Transverse colon (tissue), 4 donors: ENCODE data around the gene BICDL1.

Experiments used
- POLR2A ChIP-seq: fragments of 450-650 bp; IDR thresholded peaks from one replicate; pipeline ENCODE4 v1.6.1; 2016; ENCODE audit warnings: antibody characterized with exemption, mild to moderate bottlenecking, moderate library complexity
- POLR2AphosphoS5 ChIP-seq, 3 donors: sonication (generic); formaldehyde crosslinking; IDR thresholded peaks; one replicate each; pipeline ENCODE4 v1.6.1; 2016; ENCODE audit warnings: antibody characterized with exemption in 3 of 3
- TF ChIP-seq, protein P1 (sequence below), 5 experiments: fragments of 200-600 bp in 3 of 5; fragments of 450-650 bp in 2 of 5; sonication (generic) in 3 of 5; IDR thresholded peaks; 1 replicate in 2 of 5; 2 replicates in 3 of 5; pipeline ENCODE4 v1.5.1; 2016 to 2017; ENCODE audit warnings: antibody characterized with exemption in 5 of 5, inconsistent platforms in 3 of 5, mild to moderate bottlenecking in 2 of 5, moderate library complexity in 1 of 5

DNA sequence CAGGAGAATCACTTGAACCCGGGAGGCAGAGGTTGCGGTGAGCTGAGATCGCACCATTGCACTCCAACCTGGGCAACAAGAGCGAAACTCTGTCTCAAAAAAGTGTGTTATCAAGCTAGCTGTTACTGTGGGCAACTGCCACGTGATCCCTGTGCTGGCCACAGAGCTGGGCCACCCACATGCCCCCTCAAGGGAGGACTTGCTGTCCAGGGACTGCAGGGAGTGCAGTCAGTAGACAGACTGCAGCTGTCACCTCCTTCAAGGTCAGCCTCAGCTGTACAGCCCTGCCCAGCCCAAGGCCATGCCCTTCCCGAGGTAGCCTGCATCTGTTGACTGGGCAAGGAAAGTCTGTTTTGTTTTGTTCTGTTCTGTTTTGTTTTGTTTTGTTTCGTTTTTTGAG lies 46.6 kb upstream of the BICDL1 start:
- TF ChIP-seq, protein P1, sequence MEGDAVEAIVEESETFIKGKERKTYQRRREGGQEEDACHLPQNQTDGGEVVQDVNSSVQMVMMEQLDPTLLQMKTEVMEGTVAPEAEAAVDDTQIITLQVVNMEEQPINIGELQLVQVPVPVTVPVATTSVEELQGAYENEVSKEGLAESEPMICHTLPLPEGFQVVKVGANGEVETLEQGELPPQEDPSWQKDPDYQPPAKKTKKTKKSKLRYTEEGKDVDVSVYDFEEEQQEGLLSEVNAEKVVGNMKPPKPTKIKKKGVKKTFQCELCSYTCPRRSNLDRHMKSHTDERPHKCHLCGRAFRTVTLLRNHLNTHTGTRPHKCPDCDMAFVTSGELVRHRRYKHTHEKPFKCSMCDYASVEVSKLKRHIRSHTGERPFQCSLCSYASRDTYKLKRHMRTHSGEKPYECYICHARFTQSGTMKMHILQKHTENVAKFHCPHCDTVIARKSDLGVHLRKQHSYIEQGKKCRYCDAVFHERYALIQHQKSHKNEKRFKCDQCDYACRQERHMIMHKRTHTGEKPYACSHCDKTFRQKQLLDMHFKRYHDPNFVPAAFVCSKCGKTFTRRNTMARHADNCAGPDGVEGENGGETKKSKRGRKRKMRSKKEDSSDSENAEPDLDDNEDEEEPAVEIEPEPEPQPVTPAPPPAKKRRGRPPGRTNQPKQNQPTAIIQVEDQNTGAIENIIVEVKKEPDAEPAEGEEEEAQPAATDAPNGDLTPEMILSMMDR (IDR thresholded peaks at IDR 0.05), result no peak
- TF ChIP-seq POLR2A, result no peak
- TF ChIP-seq POLR2AphosphoS5 (IDR thresholded peaks at IDR 0.05), result no peak
